GM12872 (cell line): ENCODE results near the gene C19orf85.

Experiments
- TF ChIP-seq, protein P1 (sequence below): IDR thresholded peaks from 3 replicates; pipeline ENCODE4 v1.5.1; 2011; ENCODE audit warnings: low read depth, mild to moderate bottlenecking, low read length, moderate library complexity; ENCODE audit not compliant: insufficient read depth

The C19orf85 gene

DNA sequence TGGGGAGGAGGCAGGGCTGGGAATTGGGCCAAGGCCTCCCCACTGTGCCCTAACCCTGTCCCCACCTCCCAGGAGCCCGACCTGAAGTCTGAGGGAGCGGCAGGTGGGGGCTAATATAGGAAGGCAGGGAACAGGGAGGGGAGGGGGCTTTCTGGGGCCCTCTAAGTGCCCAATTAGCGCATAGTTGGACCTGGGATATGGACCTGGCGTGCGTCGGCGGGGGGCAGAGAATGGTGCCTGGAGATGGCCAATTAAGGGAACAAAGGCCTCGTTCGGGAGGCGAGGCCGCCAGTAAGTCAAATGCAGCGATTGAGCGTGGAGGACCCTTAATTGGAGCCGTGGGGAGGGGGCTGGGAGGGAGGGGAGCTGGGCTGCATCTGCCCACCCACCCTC, at the start of gene C19orf85:
C19orf85 (minus strand) TSS at position 90 of the 393 bp plus-strand sequence. CDS start 197 bp downstream, outside the sequence.
- TF ChIP-seq, protein P1, sequence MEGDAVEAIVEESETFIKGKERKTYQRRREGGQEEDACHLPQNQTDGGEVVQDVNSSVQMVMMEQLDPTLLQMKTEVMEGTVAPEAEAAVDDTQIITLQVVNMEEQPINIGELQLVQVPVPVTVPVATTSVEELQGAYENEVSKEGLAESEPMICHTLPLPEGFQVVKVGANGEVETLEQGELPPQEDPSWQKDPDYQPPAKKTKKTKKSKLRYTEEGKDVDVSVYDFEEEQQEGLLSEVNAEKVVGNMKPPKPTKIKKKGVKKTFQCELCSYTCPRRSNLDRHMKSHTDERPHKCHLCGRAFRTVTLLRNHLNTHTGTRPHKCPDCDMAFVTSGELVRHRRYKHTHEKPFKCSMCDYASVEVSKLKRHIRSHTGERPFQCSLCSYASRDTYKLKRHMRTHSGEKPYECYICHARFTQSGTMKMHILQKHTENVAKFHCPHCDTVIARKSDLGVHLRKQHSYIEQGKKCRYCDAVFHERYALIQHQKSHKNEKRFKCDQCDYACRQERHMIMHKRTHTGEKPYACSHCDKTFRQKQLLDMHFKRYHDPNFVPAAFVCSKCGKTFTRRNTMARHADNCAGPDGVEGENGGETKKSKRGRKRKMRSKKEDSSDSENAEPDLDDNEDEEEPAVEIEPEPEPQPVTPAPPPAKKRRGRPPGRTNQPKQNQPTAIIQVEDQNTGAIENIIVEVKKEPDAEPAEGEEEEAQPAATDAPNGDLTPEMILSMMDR: no peak

DNA sequence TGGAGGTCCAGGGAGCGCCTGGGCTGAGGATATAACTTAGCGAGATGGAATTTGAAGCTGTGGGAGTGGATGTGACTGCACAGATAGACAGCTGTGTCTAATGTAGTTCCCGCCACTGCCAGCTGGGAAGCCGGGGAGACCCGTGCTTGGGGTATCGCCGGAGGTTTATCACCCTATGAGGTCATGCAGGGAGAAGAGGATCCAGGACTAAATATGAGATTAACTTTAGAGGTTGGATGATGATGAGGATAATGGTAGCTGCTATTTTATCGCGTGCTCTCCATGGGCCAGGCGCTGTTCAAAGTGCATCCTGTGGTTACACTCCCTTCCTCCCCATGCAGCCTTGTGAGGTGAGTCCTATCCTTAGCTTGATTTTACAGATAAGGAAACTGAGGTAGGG, 43.6 kb upstream of the C19orf85 start:
- TF ChIP-seq, protein P1: no peak

DNA sequence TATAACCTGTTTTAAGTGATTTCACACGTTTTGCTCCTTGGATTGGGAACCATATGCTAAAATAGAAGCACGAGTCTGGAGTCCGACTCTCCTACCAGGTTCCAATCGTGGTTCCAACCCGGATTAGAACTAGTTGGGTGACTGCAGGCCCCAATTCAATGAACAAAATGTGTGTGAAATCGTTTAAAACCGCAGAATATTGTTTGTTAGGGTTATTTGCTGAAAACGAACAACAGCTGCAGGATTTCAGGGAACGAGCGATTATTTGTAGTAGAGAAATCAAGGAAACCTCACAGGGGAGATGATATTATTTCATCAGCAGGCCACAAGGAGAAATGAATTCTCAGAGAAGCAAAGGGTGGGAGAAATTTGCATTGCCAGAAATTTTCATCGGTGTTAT, 40.4 kb upstream of the C19orf85 start:
- TF ChIP-seq, protein P1: no peak

DNA sequence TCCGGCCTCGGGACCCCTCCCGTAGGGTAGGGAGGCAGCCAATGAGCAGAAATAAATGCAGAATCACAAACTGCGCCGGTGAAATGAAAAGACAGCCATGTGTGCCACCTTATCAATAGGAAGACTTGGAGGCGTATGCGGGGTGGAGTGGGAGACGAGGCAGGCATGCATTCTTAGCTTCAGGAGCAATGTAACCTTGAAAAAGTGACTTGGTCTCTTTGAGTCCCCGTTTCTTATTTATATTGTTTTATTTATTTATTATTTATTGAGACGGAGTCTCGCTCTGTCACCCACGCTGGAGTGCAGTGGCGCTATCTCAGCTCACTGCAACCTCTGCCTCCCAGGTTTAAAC, 39.7 kb upstream of the C19orf85 start:
- TF ChIP-seq, protein P1: no peak

DNA sequence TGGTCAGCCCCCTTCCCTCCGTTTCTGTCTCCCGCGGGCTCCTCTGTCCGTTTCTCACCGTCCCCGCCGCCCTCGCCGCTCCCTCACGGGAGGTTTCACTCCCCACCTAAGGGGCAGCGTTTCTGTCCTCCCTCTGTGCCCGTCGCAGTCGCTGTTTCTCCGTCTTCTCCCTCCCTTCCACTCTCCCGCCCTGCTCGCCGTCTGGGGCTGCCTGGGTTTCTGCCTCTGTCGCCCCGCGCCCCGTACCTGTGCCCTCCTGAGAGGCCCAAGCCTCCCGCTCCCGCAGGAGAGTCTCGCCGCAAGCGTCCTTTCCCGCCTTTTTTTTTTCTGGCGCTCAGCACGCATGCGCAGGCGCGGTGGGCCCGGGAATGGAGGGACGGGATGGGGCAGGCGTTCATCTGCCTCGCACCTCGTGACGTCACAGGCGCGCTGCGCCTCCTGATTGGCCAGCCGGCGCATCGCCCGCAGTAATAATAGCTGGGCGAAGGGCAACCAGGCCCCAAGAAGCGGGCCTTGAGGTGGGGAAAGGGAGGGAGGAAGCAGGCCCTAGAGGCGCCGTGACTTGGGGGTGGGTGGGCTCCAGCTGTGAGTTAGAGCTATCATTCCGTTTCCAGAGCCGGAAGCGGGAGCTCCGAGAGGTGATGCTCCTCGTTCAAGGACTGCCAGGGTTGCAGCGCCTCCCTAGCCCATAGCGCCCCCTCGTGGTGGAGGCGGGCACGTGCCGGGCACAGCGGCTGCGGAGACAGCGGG, 39.1 kb upstream of the C19orf85 start:
- TF ChIP-seq, protein P1: peak; percentile 98

DNA sequence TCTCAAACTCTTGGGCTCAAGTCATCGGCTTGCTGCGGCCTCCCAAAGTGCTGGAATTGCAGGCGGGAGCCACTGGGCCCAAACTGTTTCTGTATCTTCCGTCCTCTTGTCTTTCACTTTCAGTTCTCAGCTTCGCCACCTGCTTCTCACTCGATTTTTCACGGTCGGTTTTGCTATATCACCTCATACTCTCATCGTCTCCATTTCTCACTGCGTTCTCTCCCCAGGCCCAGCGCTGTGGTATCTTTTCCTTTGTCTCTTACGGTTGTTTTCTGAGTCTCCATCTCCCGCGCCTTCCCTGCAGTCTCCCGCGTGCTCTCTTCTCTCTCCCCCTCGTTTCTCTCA, 38.6 kb upstream of the C19orf85 start:
- TF ChIP-seq, protein P1: no peak

DNA sequence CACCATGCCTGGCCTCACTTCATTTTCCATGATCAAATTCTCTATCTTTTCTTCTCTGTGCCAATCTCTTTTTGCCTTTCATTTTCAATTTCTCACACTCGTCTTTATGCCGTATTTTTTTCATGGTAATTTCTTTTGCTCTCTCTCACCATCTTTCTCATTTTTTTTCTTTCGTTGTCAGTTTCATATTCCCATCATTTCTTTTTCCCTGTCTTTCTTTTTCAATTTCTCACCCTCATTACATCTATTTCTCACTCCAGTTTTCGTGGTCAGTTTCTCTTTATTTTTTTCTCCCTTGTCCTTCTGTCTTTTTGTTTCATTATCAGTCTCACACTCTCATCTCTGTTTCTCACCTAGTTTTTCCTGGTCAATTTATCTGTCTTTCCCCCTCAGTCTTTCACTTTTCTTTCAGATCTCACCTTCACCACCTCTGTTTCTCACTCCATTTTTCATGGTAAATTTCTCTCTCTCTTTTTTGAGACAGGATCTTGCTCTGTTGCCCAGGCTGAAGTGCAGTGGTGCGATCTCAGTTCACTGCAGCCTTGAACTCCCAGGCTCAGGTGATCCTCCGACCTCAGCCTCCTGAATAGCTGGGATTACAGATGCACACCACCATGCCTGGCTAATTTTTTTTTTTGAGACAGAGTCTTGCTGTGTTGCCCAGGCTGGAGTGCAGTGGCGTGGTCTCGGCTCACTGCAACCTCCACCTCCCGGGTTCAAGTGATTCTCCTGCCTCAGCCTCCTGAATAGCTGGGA, 37.8 kb upstream of the C19orf85 start:
- TF ChIP-seq, protein P1: no peak
